Hepatocyte (in vitro differentiated cells): ENCODE results near the gene CLEC16A. TPM values are rescaled to one million over a fixed set of nuclear protein-coding genes. Genes with fewer than 3 reads are reported as not detected.

Source experiments
- DNase-seq: peaks from one replicate; pipeline ENCODE4 v3.0.0-alpha.2; 2016; ENCODE audit warnings: low spot score
- H2AFZ ChIP-seq: fragments of 200-600 bp; sonication (generic); 2 replicates; pipeline ENCODE4 v1.6.0; 2016; ENCODE audit warnings: antibody characterized with exemption, mild to moderate bottlenecking
- H3K27ac ChIP-seq: fragments of 200-600 bp; sonication (generic); 2 replicates; pipeline ENCODE4 v1.5.1; 2016; ENCODE audit warnings: mild to moderate bottlenecking
- H3K27me3 ChIP-seq: fragments of 200-600 bp; sonication (generic); 2 replicates; pipeline ENCODE4 v1.6.1; 2016
- H3K36me3 ChIP-seq: fragments of 200-600 bp; sonication (generic); replicated peaks from 2 replicates; pipeline ENCODE4 v1.5.1; 2016; ENCODE audit warnings: low read depth; ENCODE audit not compliant: insufficient read depth
- H3K4me1 ChIP-seq: fragments of 200-600 bp; sonication (generic); 2 replicates; pipeline ENCODE4 v1.5.1; 2016; ENCODE audit warnings: mild to moderate bottlenecking, moderate library complexity; ENCODE audit not compliant: insufficient read depth
- H3K4me2 ChIP-seq: fragments of 200-600 bp; sonication (generic); 2 replicates; pipeline ENCODE4 v1.6.0; 2016
- H3K4me3 ChIP-seq: fragments of 200-600 bp; sonication (generic); 2 replicates; pipeline ENCODE4 v1.5.1; 2016; ENCODE audit warnings: mild to moderate bottlenecking
- H3K79me2 ChIP-seq: fragments of 200-600 bp; sonication (generic); 2 replicates; pipeline ENCODE4 v1.6.0; 2017; ENCODE audit warnings: mild to moderate bottlenecking
- H3K9me2 ChIP-seq: fragments of 200-600 bp; sonication (generic); replicated peaks from 2 replicates; pipeline ENCODE4 v1.6.0; 2017; ENCODE audit warnings: mild to moderate bottlenecking; ENCODE audit not compliant: insufficient read depth
- H3K9me3 ChIP-seq: fragments of 200-600 bp; sonication (generic); 2 replicates; pipeline ENCODE4 v1.5.1; 2016; ENCODE audit warnings: low read depth, mild to moderate bottlenecking
- H4K20me1 ChIP-seq: fragments of 200-600 bp; sonication (generic); 2 replicates; pipeline ENCODE4 v1.6.0; 2016; ENCODE audit warnings: mild to moderate bottlenecking; ENCODE audit not compliant: insufficient read depth, poor library complexity, severe bottlenecking
- EZH2 ChIP-seq: fragments of 200-600 bp; sonication (generic); IDR thresholded peaks from 2 replicates; pipeline ENCODE4 v1.6.1; 2016; ENCODE audit warnings: antibody characterized with exemption, mild to moderate bottlenecking, borderline replicate concordance
- EZH2phosphoT487 ChIP-seq: fragments of 200-600 bp; sonication (generic); IDR thresholded peaks from one replicate; pipeline ENCODE4 v1.6.1; 2018; ENCODE audit warnings: antibody characterized with exemption, mild to moderate bottlenecking, low read depth, moderate library complexity; ENCODE audit not compliant: unreplicated experiment, severe bottlenecking
- WGBS: methylation state at CpG from one replicate; pipeline ENCODE4 v1.1.6; 2016; ENCODE audit warnings: low lambda C conversion rate; ENCODE audit errors: missing lambda C conversion rate; 5-methylcytosine and 5-hydroxymethylcytosine counted together
- polyA plus RNA-seq: library from polyadenylated mRNA; unstranded; fragments of >200 nt; fragmentation: Nextera tagmentation; extraction: Ambion mirVana; gene quantifications from 2 replicates; pipeline ENCODE4 v1.2.1, GENCODE V29; 2016
- total RNA-seq: library from RNA; depleted of rRNA; stranded (reverse); fragments of >200 nt; gene quantifications from 2 replicates; pipeline ENCODE4 v1.2.3, GENCODE V29; 2014
- TF ChIP-seq, protein P1 (sequence below): fragments of 200-600 bp; sonication (generic); IDR thresholded peaks from 2 replicates; pipeline ENCODE4 v1.5.1; 2016; ENCODE audit warnings: antibody characterized with exemption, mild to moderate bottlenecking; ENCODE audit not compliant: poor library complexity

Gene CLEC16A
- total and polyA plus RNA-seq, 2 experiments from 2014 or later: 22.3 to 22.6 TPM

DNA sequence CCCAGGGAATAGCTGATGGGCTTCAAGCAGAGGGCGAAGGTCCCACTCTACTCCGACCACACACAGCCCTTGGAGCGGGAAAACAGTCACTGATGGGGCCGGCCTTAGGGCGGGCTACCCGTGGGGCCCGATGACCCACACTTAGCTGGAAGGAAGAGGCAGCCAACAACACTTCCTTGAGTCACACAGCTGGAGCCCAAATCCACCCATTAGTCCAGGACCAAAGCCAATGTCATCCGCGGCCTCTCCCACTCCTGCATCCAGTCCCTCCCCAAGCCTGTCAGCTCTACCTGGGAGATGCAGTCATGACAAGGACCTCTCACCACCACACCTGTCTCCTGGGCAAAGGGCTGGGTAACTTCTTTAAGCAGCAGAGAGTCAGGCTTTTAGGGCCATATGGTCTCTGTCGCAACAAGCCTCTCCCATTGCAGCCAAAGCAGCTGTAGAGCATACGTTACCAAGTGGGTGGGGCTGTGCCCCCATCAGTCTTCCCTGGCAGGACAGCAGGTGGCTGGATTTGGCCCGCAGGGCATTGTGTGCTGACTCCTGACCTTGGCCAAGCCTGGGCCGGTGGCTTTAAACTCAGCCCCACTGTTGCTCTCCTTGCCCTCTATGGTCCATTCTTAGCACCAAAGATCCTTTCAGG is 200.9 kb downstream of the CLEC16A start:
- H3K79me2 ChIP-seq: no peaks in the 10 kb centered on the region
- TF ChIP-seq EZH2phosphoT487 (no peak), EZH2 (no peak)
- TF ChIP-seq, protein P1, sequence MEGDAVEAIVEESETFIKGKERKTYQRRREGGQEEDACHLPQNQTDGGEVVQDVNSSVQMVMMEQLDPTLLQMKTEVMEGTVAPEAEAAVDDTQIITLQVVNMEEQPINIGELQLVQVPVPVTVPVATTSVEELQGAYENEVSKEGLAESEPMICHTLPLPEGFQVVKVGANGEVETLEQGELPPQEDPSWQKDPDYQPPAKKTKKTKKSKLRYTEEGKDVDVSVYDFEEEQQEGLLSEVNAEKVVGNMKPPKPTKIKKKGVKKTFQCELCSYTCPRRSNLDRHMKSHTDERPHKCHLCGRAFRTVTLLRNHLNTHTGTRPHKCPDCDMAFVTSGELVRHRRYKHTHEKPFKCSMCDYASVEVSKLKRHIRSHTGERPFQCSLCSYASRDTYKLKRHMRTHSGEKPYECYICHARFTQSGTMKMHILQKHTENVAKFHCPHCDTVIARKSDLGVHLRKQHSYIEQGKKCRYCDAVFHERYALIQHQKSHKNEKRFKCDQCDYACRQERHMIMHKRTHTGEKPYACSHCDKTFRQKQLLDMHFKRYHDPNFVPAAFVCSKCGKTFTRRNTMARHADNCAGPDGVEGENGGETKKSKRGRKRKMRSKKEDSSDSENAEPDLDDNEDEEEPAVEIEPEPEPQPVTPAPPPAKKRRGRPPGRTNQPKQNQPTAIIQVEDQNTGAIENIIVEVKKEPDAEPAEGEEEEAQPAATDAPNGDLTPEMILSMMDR: no peak
- H3K27me3 ChIP-seq: no peaks in the 10 kb centered on the region
- no peak overlapping the region for H3K27ac ChIP-seq
- H3K4me2 ChIP-seq: no peak overlapping the region
- no peak overlapping the region for H2AFZ ChIP-seq
- no peaks in the 10 kb centered on the region for H3K9me2 ChIP-seq
- 88% methylated on average over 13 of the region's 13 CpGs for WGBS
- H4K20me1 ChIP-seq: no peaks in the 10 kb centered on the region
- no peak for DNase-seq
- H3K4me3 ChIP-seq: no peak overlapping the region
- H3K9me3 ChIP-seq: no peaks in the 10 kb centered on the region
- H3K36me3 ChIP-seq: no peaks in the 10 kb centered on the region
- peaks cover 3% of the 10 kb centered on the region for H3K4me1 ChIP-seq

DNA sequence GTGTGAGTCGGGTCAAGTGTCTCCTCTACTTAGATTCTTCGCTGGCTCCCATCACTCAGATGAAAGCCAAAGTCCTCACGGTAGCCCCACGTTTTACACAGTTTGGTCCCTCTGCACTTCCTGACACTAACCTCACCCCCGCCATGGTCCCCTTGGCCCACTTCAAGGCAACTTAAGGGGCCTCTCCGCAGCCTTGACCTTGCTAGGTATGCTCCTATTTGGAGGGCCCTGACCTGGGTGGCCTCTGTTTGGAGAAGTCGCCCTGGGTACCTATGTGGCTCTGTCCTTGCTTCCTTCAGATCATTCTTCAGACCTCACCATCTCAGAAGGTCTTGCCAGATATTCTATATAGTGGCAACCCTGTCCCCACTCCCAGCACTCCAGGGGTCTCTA is 201.5 kb downstream of the CLEC16A start:
- WGBS: 99% methylated on average over 7 of the region's 7 CpGs

DNA sequence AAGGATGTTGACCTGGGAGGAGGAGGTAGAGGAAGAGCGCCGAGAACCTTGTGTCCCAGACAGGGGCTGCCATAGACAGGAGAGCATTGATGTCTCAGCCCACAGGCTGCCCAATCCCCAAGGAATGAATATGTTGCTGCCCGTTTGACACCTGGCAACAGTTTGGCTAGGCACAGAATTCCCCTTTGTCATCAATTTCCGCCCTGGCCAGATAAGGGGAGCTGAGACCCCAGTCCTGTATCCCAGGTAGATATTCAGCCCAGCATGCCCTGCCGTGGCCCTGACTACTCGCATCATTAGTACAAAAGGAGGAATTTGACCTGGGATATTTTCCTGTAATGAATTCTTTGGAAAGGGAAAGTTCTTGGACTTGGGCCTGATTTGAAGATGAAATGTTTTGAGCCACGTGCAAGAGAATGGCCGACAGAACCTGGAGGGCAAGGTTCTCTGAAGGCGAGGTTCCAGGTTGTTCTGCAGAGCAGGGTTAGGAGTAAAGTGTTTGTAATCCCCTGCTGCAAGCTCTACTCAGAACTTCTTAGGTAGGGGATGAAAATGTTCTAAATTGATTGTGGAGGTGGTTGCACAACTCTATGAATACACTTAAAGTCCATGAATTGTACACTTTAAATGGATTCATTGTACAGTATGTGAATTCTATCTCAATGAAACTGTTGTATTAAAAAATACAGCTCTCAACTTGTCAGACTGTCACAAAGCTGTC is 202.8 kb downstream of the CLEC16A start:
- no peak overlapping the region for H3K4me3 ChIP-seq
- H4K20me1 ChIP-seq: no peaks in the 10 kb centered on the region
- H3K27me3 ChIP-seq: no peaks in the 10 kb centered on the region
- TF ChIP-seq, protein P1: no peak
- no peak for TF ChIP-seq EZH2phosphoT487
- TF ChIP-seq EZH2: no peak
- H3K79me2 ChIP-seq: no peaks in the 10 kb centered on the region
- no peaks in the 10 kb centered on the region for H3K36me3 ChIP-seq
- no peak overlapping the region for H3K27ac ChIP-seq
- 85% methylated on average over 9 of the region's 9 CpGs for WGBS
- H2AFZ ChIP-seq: no peak overlapping the region
- H3K4me1 ChIP-seq: peaks cover 13% of the 10 kb centered on the region
- H3K9me2 ChIP-seq: no peaks in the 10 kb centered on the region
- H3K9me3 ChIP-seq: no peaks in the 10 kb centered on the region
- DNase-seq: no peak
- no peak overlapping the region for H3K4me2 ChIP-seq

More for the DNA sequence above, 201.5 kb downstream of the CLEC16A start:
- no peaks in the 10 kb centered on the region for H3K9me2 ChIP-seq
- H3K9me3 ChIP-seq: no peaks in the 10 kb centered on the region
- TF ChIP-seq EZH2phosphoT487 (no peak), EZH2 (no peak)
- TF ChIP-seq, protein P1: no peak
- H2AFZ ChIP-seq: no peak overlapping the region
- H3K79me2 ChIP-seq: no peaks in the 10 kb centered on the region
- no peaks in the 10 kb centered on the region for H3K36me3 ChIP-seq
- H4K20me1 ChIP-seq: no peaks in the 10 kb centered on the region
- no peak for DNase-seq
- no peak overlapping the region for H3K4me3 ChIP-seq
- peaks cover 3% of the 10 kb centered on the region for H3K4me1 ChIP-seq
- H3K27ac ChIP-seq: no peak overlapping the region
- no peaks in the 10 kb centered on the region for H3K27me3 ChIP-seq
- no peak overlapping the region for H3K4me2 ChIP-seq
